Trophoblast cell (in vitro differentiated cells and primary cell): ENCODE data around the gene UBASH3B.
"Not testable (repeated sequence)": the region's sequence is repeated elsewhere in the genome, so short reads cannot be mapped to it uniquely, and the experiment has no call there.

Experiments
- DNase-seq, 2 donors: peaks; one replicate each; pipeline ENCODE4 v3.0.0-alpha.2; 2016
- H2AFZ ChIP-seq: 2 replicates; pipeline ENCODE4 v1.6.1; 2013; ENCODE audit warnings: low read length, moderate library complexity, mild to moderate bottlenecking; ENCODE audit not compliant: insufficient read depth, poor library complexity
- H2AK5ac ChIP-seq: 2 replicates; pipeline ENCODE4 v1.6.1; 2013; ENCODE audit warnings: mild to moderate bottlenecking, low read length
- H2BK120ac ChIP-seq: 2 replicates; pipeline ENCODE4 v1.6.1; 2013; ENCODE audit warnings: low read length, mild to moderate bottlenecking, moderate library complexity; ENCODE audit not compliant: insufficient read depth, poor library complexity
- H2BK12ac ChIP-seq: 2 replicates; pipeline ENCODE4 v1.6.1; 2013; ENCODE audit warnings: mild to moderate bottlenecking, low read length, moderate library complexity
- H2BK5ac ChIP-seq: 2 replicates; pipeline ENCODE4 v1.6.1; 2013; ENCODE audit warnings: low read length, low read depth, moderate library complexity, mild to moderate bottlenecking; ENCODE audit not compliant: poor library complexity
- H3K14ac ChIP-seq: 2 replicates; pipeline ENCODE4 v1.6.1; 2013; ENCODE audit warnings: mild to moderate bottlenecking, low read length
- H3K18ac ChIP-seq: 2 replicates; pipeline ENCODE4 v1.6.1; 2013; ENCODE audit warnings: mild to moderate bottlenecking, low read length
- H3K23ac ChIP-seq: 2 replicates; pipeline ENCODE4 v1.6.1; 2013; ENCODE audit warnings: low read length
- H3K27ac ChIP-seq: 2 replicates; pipeline ENCODE4 v1.5.1; 2013; ENCODE audit warnings: low read depth, mild to moderate bottlenecking, inconsistent platforms, low read length, moderate library complexity
- H3K27me3 ChIP-seq: 2 replicates; pipeline ENCODE4 v1.6.1; 2013; ENCODE audit warnings: inconsistent platforms, mild to moderate bottlenecking, low read length, moderate library complexity; ENCODE audit not compliant: insufficient read depth
- H3K36me3 ChIP-seq, 2 experiments: 1 replicate in 1 of 2; 2 replicates in 1 of 2; pipeline ENCODE4 v1.6.1; 2013; ENCODE audit warnings: low read length in 2 of 2, mild to moderate bottlenecking in 2 of 2, moderate library complexity in 1 of 2; ENCODE audit not compliant: insufficient read depth in 2 of 2, control insufficient read depth in 1 of 2
- H3K4ac ChIP-seq: 2 replicates; pipeline ENCODE4 v1.6.1; 2013; ENCODE audit warnings: low read depth, mild to moderate bottlenecking, low read length, moderate library complexity
- H3K4me1 ChIP-seq, 2 experiments: 1 replicate in 1 of 2; 2 replicates in 1 of 2; pipeline ENCODE4 v1.6.1; 2013; ENCODE audit warnings: low read length in 2 of 2, mild to moderate bottlenecking in 2 of 2, moderate library complexity in 1 of 2; ENCODE audit not compliant: insufficient read depth in 2 of 2, control insufficient read depth in 1 of 2
- H3K4me2 ChIP-seq: 2 replicates; pipeline ENCODE4 v1.6.1; 2013; ENCODE audit warnings: inconsistent platforms, mild to moderate bottlenecking, low read length, moderate library complexity
- H3K4me3 ChIP-seq: 2 replicates; pipeline ENCODE4 v1.5.1; 2013; ENCODE audit warnings: mild to moderate bottlenecking, low read depth, low read length, inconsistent platforms
- H3K79me1 ChIP-seq: one replicate; pipeline ENCODE4 v1.6.1; 2013; ENCODE audit warnings: low read length
- H3K79me2 ChIP-seq: 2 replicates; pipeline ENCODE4 v1.6.1; 2013; ENCODE audit warnings: low read length, mild to moderate bottlenecking; ENCODE audit not compliant: control insufficient read depth, insufficient read depth, poor library complexity
- H3K9ac ChIP-seq: 2 replicates; pipeline ENCODE4 v1.6.1; 2013; ENCODE audit warnings: mild to moderate bottlenecking, low read length
- H3K9me3 ChIP-seq: 2 replicates; pipeline ENCODE4 v1.6.1; 2013; ENCODE audit warnings: low read depth, mild to moderate bottlenecking, control low read depth, inconsistent platforms, low read length; ENCODE audit not compliant: insufficient read depth
- H4K12ac ChIP-seq: 2 replicates; pipeline ENCODE4 v1.6.1; 2013; ENCODE audit warnings: low read depth, mild to moderate bottlenecking, low read length, moderate library complexity
- H4K8ac ChIP-seq: 2 replicates; pipeline ENCODE4 v1.6.1; 2013; ENCODE audit warnings: low read depth, mild to moderate bottlenecking, low read length, moderate library complexity
- H4K91ac ChIP-seq: one replicate; pipeline ENCODE4 v1.6.1; 2013; ENCODE audit warnings: low read depth, mild to moderate bottlenecking, low read length, moderate library complexity
- WGBS: extraction: QIAGEN DNeasy Blood & Tissue Kit; methylation state at CpG from one replicate; pipeline ENCODE4 v1.1.7; 2013; ENCODE audit warnings: missing lambda C conversion rate; ENCODE audit not compliant: insufficient read length, insufficient coverage; ENCODE audit errors: extremely low coverage; 5-methylcytosine and 5-hydroxymethylcytosine counted together

Gene UBASH3B

GRCh38 chr11:122730694-122731093 lies 75.2 kb downstream of the UBASH3B start:
- Histone ChIP-seq H2BK120ac (peak overlapping the region; percentile 20), H3K27ac (peak overlapping the region; percentile 78), H3K14ac (peak overlapping the region; percentile 30), H4K8ac (peak overlapping the region; percentile 31), H3K4me1 (peaks cover 19 to 28% of the 10 kb centered on the region in 2 experiments), H3K4ac (peak overlapping the region; percentile 77), H3K18ac (peak overlapping the region; percentile 69), H4K91ac (peak overlapping the region; percentile 57), H2BK12ac (peak overlapping the region; percentile 62), H3K79me1 (peaks cover 22% of the 10 kb centered on the region), H2AK5ac (peak overlapping the region; percentile 22), H2BK5ac (peak overlapping the region; percentile 71)
- H3K36me3 ChIP-seq, H3K4me2 ChIP-seq, H3K9me3 ChIP-seq, H2AFZ ChIP-seq, H3K4me3 ChIP-seq, H3K79me2 ChIP-seq, H3K23ac ChIP-seq, H4K12ac ChIP-seq, H3K27me3 ChIP-seq, H3K9ac ChIP-seq: not testable (repeated sequence)
- no CpG with 5 or more reads among the region's 8 CpGs for WGBS
- peak; percentile 61 for DNase-seq

- Histone ChIP-seq H2BK12ac (peak overlapping the region; percentile 92), H3K4me3 (no peak overlapping the region), H3K23ac (no peak overlapping the region), H3K14ac (peak overlapping the region; percentile 89), H3K4me1 (peaks cover 19 to 28% of the 10 kb centered on the region in 2 experiments), H3K79me1 (peaks cover 22% of the 10 kb centered on the region), H3K18ac (peak overlapping the region; percentile 94), H3K9me3 (no peaks in the 10 kb centered on the region), H4K8ac (peak overlapping the region; percentile 84), H2BK5ac (peak overlapping the region; percentile 98), H3K4me2 (peak overlapping the region; percentile 4), H3K36me3 (peaks cover 4 to 5% of the 10 kb centered on the region in 2 experiments), H4K91ac (peak overlapping the region; percentile 80), H3K9ac (no peak overlapping the region), H2AK5ac (peak overlapping the region; percentile 72), H4K12ac (no peak overlapping the region), H2AFZ (no peak overlapping the region), H2BK120ac (peak overlapping the region; percentile 81), H3K79me2 (peaks cover 2% of the 10 kb centered on the region), H3K4ac (peak overlapping the region; percentile 84), H3K27ac (peak overlapping the region; percentile 98), H3K27me3 (no peaks in the 10 kb centered on the region)
- WGBS: no CpG with 5 or more reads among the region's 2 CpGs
- DNase-seq: peak; percentile 88 to 97
Measured at GRCh38 chr11:122731500-122731913, 76.0 kb downstream of the UBASH3B start.

- DNase-seq: peak; percentile 77 to 94
- Histone ChIP-seq H2BK5ac (peak overlapping the region; percentile 98), H3K4me1 (peaks cover 20 to 25% of the 10 kb centered on the region in 2 experiments), H3K23ac (no peak overlapping the region), H3K36me3 (peaks cover 4 to 5% of the 10 kb centered on the region in 2 experiments), H4K91ac (peak overlapping the region; percentile 80), H3K79me2 (peaks cover 2% of the 10 kb centered on the region), H3K4ac (peak overlapping the region; percentile 84), H3K4me2 (no peak overlapping the region), H3K27ac (peak overlapping the region; percentile 98), H2BK12ac (peak overlapping the region; percentile 92), H3K14ac (peak overlapping the region; percentile 89), H3K79me1 (peaks cover 20% of the 10 kb centered on the region), H4K12ac (peak overlapping the region; percentile 49), H3K18ac (peak overlapping the region; percentile 94), H2AK5ac (peak overlapping the region; percentile 72), H2BK120ac (peak overlapping the region; percentile 81), H3K9me3 (no peaks in the 10 kb centered on the region), H4K8ac (peak overlapping the region; percentile 84), H2AFZ (no peak overlapping the region), H3K9ac (no peak overlapping the region), H3K27me3 (no peaks in the 10 kb centered on the region), H3K4me3 (no peak overlapping the region)
- 100% methylated on average over 1 of the region's 8 CpGs for WGBS
Measured at GRCh38 chr11:122732342-122733315, 77.1 kb downstream of the UBASH3B start.

- Histone ChIP-seq H3K18ac (no peak overlapping the region), H2BK5ac (no peak overlapping the region), H2AK5ac (no peak overlapping the region), H3K79me2 (peaks cover 2% of the 10 kb centered on the region), H3K4me1 (peaks cover 21 to 27% of the 10 kb centered on the region in 2 experiments), H2BK120ac (no peak overlapping the region), H2AFZ (no peak overlapping the region), H3K4ac (peak overlapping the region; percentile 72), H3K27ac (peak overlapping the region; percentile 98), H4K8ac (no peak overlapping the region), H3K4me3 (no peak overlapping the region), H3K9me3 (no peaks in the 10 kb centered on the region), H3K4me2 (no peak overlapping the region), H3K9ac (no peak overlapping the region), H4K91ac (no peak overlapping the region), H3K27me3 (no peaks in the 10 kb centered on the region), H3K79me1 (peaks cover 20% of the 10 kb centered on the region), H4K12ac (no peak overlapping the region), H3K36me3 (peaks cover 4 to 5% of the 10 kb centered on the region in 2 experiments), H3K23ac (no peak overlapping the region), H2BK12ac (peak overlapping the region; percentile 89), H3K14ac (no peak overlapping the region)
- peak; percentile 90 to 98 for DNase-seq
- no CpG with 5 or more reads among the region's 4 CpGs for WGBS
Measured at GRCh38 chr11:122733318-122733717, 77.8 kb downstream of the UBASH3B start.
